Ishikawa (cell line): Measurements from ENCODE around the gene VTI1A.

Experiments
- CEBPB ChIP-seq: IDR thresholded peaks from 2 replicates; pipeline ENCODE4 v1.6.1; 2012
- CREB1 ChIP-seq: IDR thresholded peaks from 2 replicates; pipeline ENCODE4 v1.6.1; 2012; ENCODE audit warnings: low read depth
- EGR1 ChIP-seq: IDR thresholded peaks from 2 replicates; pipeline ENCODE4 v1.6.1; 2012
- EP300 ChIP-seq: IDR thresholded peaks from 2 replicates; pipeline ENCODE4 v1.6.1; 2012; ENCODE audit warnings: borderline replicate concordance
- FOXM1 ChIP-seq: IDR thresholded peaks from 2 replicates; pipeline ENCODE4 v1.6.1; 2012; ENCODE audit warnings: low read depth, borderline replicate concordance
- MAX ChIP-seq: IDR thresholded peaks from 2 replicates; pipeline ENCODE4 v1.6.1; 2012
- NFIC ChIP-seq: IDR thresholded peaks from 2 replicates; pipeline ENCODE4 v1.6.1; 2012
- RAD21 ChIP-seq: IDR thresholded peaks from 2 replicates; pipeline ENCODE4 v1.6.1; 2012; ENCODE audit warnings: low read depth
- TAF1 ChIP-seq: IDR thresholded peaks from 2 replicates; pipeline ENCODE4 v1.6.1; 2012; ENCODE audit warnings: low read depth, mild to moderate bottlenecking
- TEAD4 ChIP-seq: IDR thresholded peaks from 2 replicates; pipeline ENCODE4 v1.6.1; 2012
- YY1 ChIP-seq: IDR thresholded peaks from 2 replicates; pipeline ENCODE4 v1.6.1; 2012; ENCODE audit warnings: low read depth
- ZBTB7A ChIP-seq: IDR thresholded peaks from 2 replicates; pipeline ENCODE4 v1.6.1; 2012; ENCODE audit warnings: low read depth
- TF ChIP-seq, protein P1 (sequence below): IDR thresholded peaks from 2 replicates; pipeline ENCODE4 v1.6.1; 2012
- TF ChIP-seq, protein P2 (sequence below): IDR thresholded peaks from 2 replicates; pipeline ENCODE4 v1.6.1; 2012; ENCODE audit warnings: low read depth, mild to moderate bottlenecking

The VTI1A gene

GRCh38 chr10:112446055-112446854 is 760 bp upstream of the VTI1A start:
- TF ChIP-seq YY1: no peak
- TF ChIP-seq, protein P1, sequence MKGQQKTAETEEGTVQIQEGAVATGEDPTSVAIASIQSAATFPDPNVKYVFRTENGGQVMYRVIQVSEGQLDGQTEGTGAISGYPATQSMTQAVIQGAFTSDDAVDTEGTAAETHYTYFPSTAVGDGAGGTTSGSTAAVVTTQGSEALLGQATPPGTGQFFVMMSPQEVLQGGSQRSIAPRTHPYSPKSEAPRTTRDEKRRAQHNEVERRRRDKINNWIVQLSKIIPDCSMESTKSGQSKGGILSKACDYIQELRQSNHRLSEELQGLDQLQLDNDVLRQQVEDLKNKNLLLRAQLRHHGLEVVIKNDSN: no peak
- TF ChIP-seq FOXM1: no peak
- TF ChIP-seq MAX: no peak
- TF ChIP-seq, protein P2, sequence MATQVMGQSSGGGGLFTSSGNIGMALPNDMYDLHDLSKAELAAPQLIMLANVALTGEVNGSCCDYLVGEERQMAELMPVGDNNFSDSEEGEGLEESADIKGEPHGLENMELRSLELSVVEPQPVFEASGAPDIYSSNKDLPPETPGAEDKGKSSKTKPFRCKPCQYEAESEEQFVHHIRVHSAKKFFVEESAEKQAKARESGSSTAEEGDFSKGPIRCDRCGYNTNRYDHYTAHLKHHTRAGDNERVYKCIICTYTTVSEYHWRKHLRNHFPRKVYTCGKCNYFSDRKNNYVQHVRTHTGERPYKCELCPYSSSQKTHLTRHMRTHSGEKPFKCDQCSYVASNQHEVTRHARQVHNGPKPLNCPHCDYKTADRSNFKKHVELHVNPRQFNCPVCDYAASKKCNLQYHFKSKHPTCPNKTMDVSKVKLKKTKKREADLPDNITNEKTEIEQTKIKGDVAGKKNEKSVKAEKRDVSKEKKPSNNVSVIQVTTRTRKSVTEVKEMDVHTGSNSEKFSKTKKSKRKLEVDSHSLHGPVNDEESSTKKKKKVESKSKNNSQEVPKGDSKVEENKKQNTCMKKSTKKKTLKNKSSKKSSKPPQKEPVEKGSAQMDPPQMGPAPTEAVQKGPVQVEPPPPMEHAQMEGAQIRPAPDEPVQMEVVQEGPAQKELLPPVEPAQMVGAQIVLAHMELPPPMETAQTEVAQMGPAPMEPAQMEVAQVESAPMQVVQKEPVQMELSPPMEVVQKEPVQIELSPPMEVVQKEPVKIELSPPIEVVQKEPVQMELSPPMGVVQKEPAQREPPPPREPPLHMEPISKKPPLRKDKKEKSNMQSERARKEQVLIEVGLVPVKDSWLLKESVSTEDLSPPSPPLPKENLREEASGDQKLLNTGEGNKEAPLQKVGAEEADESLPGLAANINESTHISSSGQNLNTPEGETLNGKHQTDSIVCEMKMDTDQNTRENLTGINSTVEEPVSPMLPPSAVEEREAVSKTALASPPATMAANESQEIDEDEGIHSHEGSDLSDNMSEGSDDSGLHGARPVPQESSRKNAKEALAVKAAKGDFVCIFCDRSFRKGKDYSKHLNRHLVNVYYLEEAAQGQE: no peak

GRCh38 chr10:112447620-112447928 is 559 bp downstream of the VTI1A start:
- TF ChIP-seq CREB1: no peak
- TF ChIP-seq, protein P1: no peak
- TF ChIP-seq ZBTB7A: no peak
- TF ChIP-seq NFIC: no peak

- TF ChIP-seq TAF1 (no peak), FOXM1 (no peak), EGR1 (no peak), RAD21 (no peak), CREB1 (no peak), EP300 (no peak), NFIC (no peak), YY1 (no peak), ZBTB7A (no peak), CEBPB (no peak)
- TF ChIP-seq, protein P1: no peak
- TF ChIP-seq, protein P2: no peak
These were observed 1.9 kb downstream of the VTI1A start for GRCh38 chr10:112448888-112449287.

DNA sequence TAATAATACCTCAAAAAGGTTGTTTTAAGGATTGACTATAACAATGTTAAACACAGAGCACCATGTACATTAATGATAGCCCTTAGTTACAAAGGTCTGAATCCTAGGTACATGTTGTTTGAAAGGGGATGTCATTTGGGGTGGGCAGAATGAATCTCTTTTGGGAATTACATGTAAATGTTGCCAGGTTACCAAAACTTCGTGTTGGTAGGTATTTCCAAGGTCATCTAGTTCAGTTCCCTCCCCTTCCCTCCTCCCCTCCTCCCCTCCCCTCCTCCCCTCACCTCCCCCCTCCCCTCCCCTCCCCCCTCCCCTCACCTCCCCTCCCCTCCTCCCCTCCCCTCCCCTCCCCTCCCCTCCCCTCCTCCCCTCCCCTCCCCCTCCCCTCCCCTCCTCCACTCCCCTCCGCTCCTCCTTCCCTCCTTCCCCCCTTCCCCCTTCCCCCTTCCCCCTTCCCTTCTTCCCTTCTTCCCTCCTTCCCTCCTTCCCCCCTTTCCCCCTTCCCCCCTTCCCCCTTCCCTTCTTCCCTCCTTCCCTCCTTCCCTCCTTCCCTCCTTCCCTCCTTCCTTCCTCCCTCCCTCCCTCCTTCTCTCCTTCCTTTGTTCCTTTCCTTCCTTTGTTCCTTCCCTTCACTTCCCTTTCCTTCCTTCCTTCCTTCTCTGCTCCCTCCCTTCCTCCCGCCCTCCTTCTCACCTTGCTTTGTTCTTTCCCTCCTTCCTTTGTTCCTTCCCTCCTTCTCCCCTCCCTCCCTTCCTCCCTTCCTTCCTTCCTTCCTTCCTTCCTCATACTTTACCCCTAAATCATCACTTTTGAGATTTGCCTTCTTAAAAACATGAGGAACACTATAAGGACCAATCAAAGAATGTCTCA is 8.1 kb downstream of the VTI1A start:
- TF ChIP-seq TAF1: no peak
- no peak for TF ChIP-seq MAX
- TF ChIP-seq NFIC: no peak
- TF ChIP-seq, protein P1: no peak
- no peak for TF ChIP-seq TEAD4
- TF ChIP-seq CREB1: no peak
- TF ChIP-seq EGR1: no peak

DNA sequence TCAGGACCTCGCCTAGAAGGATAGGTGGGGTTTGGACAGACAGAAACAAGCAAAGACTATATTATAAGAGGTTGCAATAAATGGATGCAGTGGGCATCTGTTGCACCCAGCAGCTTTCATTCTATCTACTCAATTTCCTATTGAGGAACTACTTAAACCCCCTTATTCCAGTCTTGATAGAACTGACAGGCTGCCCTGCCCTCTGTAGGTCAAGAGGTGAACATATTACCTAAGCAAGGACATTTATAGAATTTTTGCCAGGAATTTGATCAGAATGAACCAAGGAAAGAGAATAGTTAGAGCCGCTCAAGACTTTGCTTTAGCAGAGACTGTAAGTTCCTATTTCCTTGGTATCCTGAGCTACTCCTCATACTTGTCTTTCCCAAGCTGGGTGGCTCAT is 9.5 kb downstream of the VTI1A start:
- no peak for TF ChIP-seq EP300
- TF ChIP-seq ZBTB7A: no peak
- TF ChIP-seq TAF1: no peak
